ENCODE measurements around the gene SAMD4A. TPM values are rescaled to one million over a fixed set of nuclear protein-coding genes. Genes with fewer than 3 reads are reported as not detected.

Gene SAMD4A
- total RNA-seq, 4 donors from 2014 or later = 17.0 to 39.6 (median 21.3) TPM

- Histone ChIP-seq H3K4me3 (no peak overlapping the region), H3K9me3 (no peaks in the 10 kb centered on the region), H3K27ac (no peak overlapping the region), H3K4me1 (peaks cover 0 to 7% (median 0%) of the 10 kb centered on the region in 4 donors), H3K36me3 (no peaks in the 10 kb centered on the region), H3K27me3 (no peaks in the 10 kb centered on the region)
- TF ChIP-seq POLR2A (IDR thresholded peaks at IDR 0.05) (no peak), CTCF (IDR thresholded peaks at IDR 0.05) (no peak)
- DNase-seq = no peak
Measured at GRCh38 chr14:54582334-54582733, 15.4 kb downstream of the SAMD4A start.

GRCh38 chr14:54584097-54584496 is 17.2 kb downstream of the SAMD4A start:
- Histone ChIP-seq H3K27me3 (no peaks in the 10 kb centered on the region), H3K4me1 (peaks cover 0 to 7% (median 0%) of the 10 kb centered on the region in 4 donors), H3K9me3 (no peaks in the 10 kb centered on the region), H3K27ac (no peak overlapping the region), H3K4me3 (no peak overlapping the region), H3K36me3 (no peaks in the 10 kb centered on the region)
- no peak for DNase-seq
- no peak for TF ChIP-seq POLR2A (IDR thresholded peaks at IDR 0.05)
- no peak for TF ChIP-seq CTCF (IDR thresholded peaks at IDR 0.05)

DNA sequence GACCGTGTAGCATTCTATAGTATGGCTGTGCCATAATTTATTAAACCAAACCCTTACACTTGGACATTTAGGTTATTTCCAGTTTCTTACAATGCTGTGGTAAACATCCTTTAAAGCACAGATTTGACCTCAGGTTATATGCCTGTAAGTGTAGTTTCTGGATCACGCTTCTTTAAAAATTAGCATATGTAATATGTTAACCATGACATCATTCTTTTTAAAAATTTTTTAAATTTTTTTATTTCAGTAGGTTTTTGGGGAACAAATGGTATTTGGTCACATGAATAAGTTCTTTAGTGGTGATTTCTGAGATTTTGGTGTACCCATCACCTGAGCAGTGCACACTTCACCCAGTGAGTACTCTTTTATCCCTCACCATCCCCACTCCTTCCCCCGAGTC is 18.3 kb downstream of the SAMD4A start:
- Histone ChIP-seq H3K27ac (no peak overlapping the region), H3K4me3 (no peak overlapping the region), H3K9me3 (no peaks in the 10 kb centered on the region), H3K27me3 (no peaks in the 10 kb centered on the region), H3K4me1 (no peaks in the 10 kb centered on the region), H3K36me3 (no peaks in the 10 kb centered on the region)
- no peak for TF ChIP-seq CTCF (IDR thresholded peaks at IDR 0.05)
- no peak for TF ChIP-seq POLR2A (IDR thresholded peaks at IDR 0.05)
- no peak for DNase-seq

- H3K4me1 ChIP-seq = no peaks in the 10 kb centered on the region
- H3K9me3 ChIP-seq = no peaks in the 10 kb centered on the region
- TF ChIP-seq CTCF (IDR thresholded peaks at IDR 0.05) (no peak), POLR2A (IDR thresholded peaks at IDR 0.05) (no peak)
- no peak for DNase-seq
- no peak overlapping the region for H3K27ac ChIP-seq
- H3K36me3 ChIP-seq = no peaks in the 10 kb centered on the region
- no peak overlapping the region for H3K4me3 ChIP-seq
- H3K27me3 ChIP-seq = no peaks in the 10 kb centered on the region
Measured at GRCh38 chr14:54589076-54589475, 22.1 kb downstream of the SAMD4A start.

- TF ChIP-seq POLR2A (IDR thresholded peaks at IDR 0.05) (no peak), CTCF (IDR thresholded peaks at IDR 0.05) (no peak)
- H3K27me3 ChIP-seq = no peaks in the 10 kb centered on the region
- H3K36me3 ChIP-seq = no peaks in the 10 kb centered on the region
- H3K4me1 ChIP-seq = no peaks in the 10 kb centered on the region
- no peak for DNase-seq
- H3K4me3 ChIP-seq = no peak overlapping the region
- no peak overlapping the region for H3K27ac ChIP-seq
- no peaks in the 10 kb centered on the region for H3K9me3 ChIP-seq
Measured at GRCh38 chr14:54589843-54590242, 22.9 kb downstream of the SAMD4A start.

- Histone ChIP-seq H3K4me3 (no peak overlapping the region), H3K9me3 (no peaks in the 10 kb centered on the region), H3K36me3 (no peaks in the 10 kb centered on the region), H3K27ac (no peak overlapping the region), H3K27me3 (no peaks in the 10 kb centered on the region), H3K4me1 (no peaks in the 10 kb centered on the region)
- no peak for DNase-seq
- TF ChIP-seq POLR2A (IDR thresholded peaks at IDR 0.05) (no peak), CTCF (IDR thresholded peaks at IDR 0.05) (no peak)
Measured at GRCh38 chr14:54590481-54590880, 23.6 kb downstream of the SAMD4A start.
